PFSK-1 (cell line): ENCODE results near the gene XIRP2.
A peak's percentile ranks its signal among the peaks of the same experiment; 100 is the strongest.

Experiments used
- FOXP2 ChIP-seq: optimal IDR thresholded peaks from 2 replicates; pipeline ENCODE3; 2011; ENCODE audit warnings: borderline replicate concordance, control low read depth, inconsistent platforms; ENCODE audit not compliant: insufficient read depth; ENCODE audit errors: extremely low read length, extremely low read depth
- POLR2AphosphoS5 ChIP-seq: IDR thresholded peaks from 2 replicates; pipeline ENCODE4 v1.6.1; 2012; ENCODE audit warnings: low read depth, mild to moderate bottlenecking, control low read depth, low read length, moderate library complexity
- REST ChIP-seq, 2 experiments: IDR thresholded peaks; 2 replicates each; pipeline versions ENCODE4 v1.6.1 to v1.8.0; 2011 to 2012; ENCODE audit warnings: low read depth in 2 of 2, low read length in 2 of 2, control low read depth in 1 of 2, inconsistent platforms in 1 of 2, mild to moderate bottlenecking in 1 of 2, moderate library complexity in 1 of 2; ENCODE audit not compliant: insufficient read depth in 1 of 2
- SIN3A ChIP-seq: IDR thresholded peaks from 2 replicates; pipeline ENCODE4 v1.6.1; 2012; ENCODE audit warnings: mild to moderate bottlenecking, low read length, moderate library complexity, borderline replicate concordance; ENCODE audit not compliant: insufficient read depth
- TAF1 ChIP-seq: IDR thresholded peaks from 2 replicates; pipeline ENCODE4 v1.6.1; 2012; ENCODE audit warnings: low read length, control low read depth, borderline replicate concordance; ENCODE audit not compliant: insufficient read depth

Gene XIRP2

GRCh38 chr2:167183931-167184330, 295.7 kb downstream of the XIRP2 start:
- TF ChIP-seq FOXP2 = no peak
- no peak for TF ChIP-seq REST (IDR thresholded peaks at IDR 0.05; ENCODE audit: insufficient read depth in 1 of 2, low read depth in 2 of 2, low read length in 2 of 2)

- TF ChIP-seq TAF1 (no peak), SIN3A (no peak), POLR2AphosphoS5 (no peak), REST (IDR thresholded peaks at IDR 0.05; ENCODE audit: insufficient read depth in 1 of 2, low read depth in 2 of 2, low read length in 2 of 2) (no peak)
These were observed 298.2 kb downstream of the XIRP2 start for GRCh38 chr2:167186465-167186864.

GRCh38 chr2:167187049-167187727, 298.9 kb downstream of the XIRP2 start:
- TF ChIP-seq REST (IDR thresholded peaks at IDR 0.05; ENCODE audit: insufficient read depth in 1 of 2, low read depth in 2 of 2, low read length in 2 of 2) = no peak
- TF ChIP-seq SIN3A = no peak
- no peak for TF ChIP-seq POLR2AphosphoS5
- TF ChIP-seq FOXP2 = no peak
- TF ChIP-seq TAF1 = no peak

GRCh38 chr2:167187978-167188967, 300.0 kb downstream of the XIRP2 start:
- TF ChIP-seq TAF1 = no peak
- TF ChIP-seq SIN3A = no peak

GRCh38 chr2:167190053-167190452, 301.8 kb downstream of the XIRP2 start:
- TF ChIP-seq SIN3A = 0 out of 2 replicates have a peak, but pooled peaks have one; percentile 59
- no peak for TF ChIP-seq TAF1
- TF ChIP-seq REST (IDR thresholded peaks at IDR 0.05; ENCODE audit: insufficient read depth in 1 of 2, low read depth in 2 of 2, low read length in 2 of 2) = peak in 1 of 2 experiments; percentile 38; a peak in 1 of 4 replicates
- no peak for TF ChIP-seq FOXP2
- TF ChIP-seq POLR2AphosphoS5 = peak; percentile 39; the same call in 1 of the 2 replicates
